Skeletal muscle tissue (tissue), 4 donors: ENCODE results near the gene DHRS3. TPM values are rescaled to one million over a fixed set of nuclear protein-coding genes. Genes with fewer than 3 reads are reported as not detected.

Source experiments
- H3K27ac ChIP-seq: one replicate; pipeline ENCODE4 v1.7.0; 2013; ENCODE audit warnings: mild to moderate bottlenecking, low read depth, low read length, inconsistent platforms
- H3K27me3 ChIP-seq, 3 donors: one replicate each; pipeline ENCODE4 v1.7.0; 2013; ENCODE audit warnings: low read length in 3 of 3; ENCODE audit not compliant: control insufficient read depth in 3 of 3, insufficient read depth in 3 of 3
- H3K36me3 ChIP-seq, 3 donors: one replicate each; pipeline ENCODE4 v1.7.0; 2013; ENCODE audit warnings: low read length in 3 of 3; ENCODE audit not compliant: control insufficient read depth in 3 of 3, insufficient read depth in 3 of 3
- H3K4me1 ChIP-seq, 3 donors: one replicate each; pipeline ENCODE4 v1.7.0; 2013; ENCODE audit warnings: low read length in 3 of 3, mild to moderate bottlenecking in 3 of 3; ENCODE audit not compliant: control insufficient read depth in 3 of 3, insufficient read depth in 3 of 3
- H3K4me3 ChIP-seq, 3 donors: one replicate each; pipeline ENCODE4 v1.7.0; 2013; ENCODE audit warnings: low read length in 3 of 3
- H3K9ac ChIP-seq, 3 donors: one replicate each; pipeline ENCODE4 v1.7.0; 2013; ENCODE audit warnings: low read length in 3 of 3, mild to moderate bottlenecking in 3 of 3, moderate library complexity in 2 of 3, low read depth in 1 of 3
- H3K9me3 ChIP-seq, 3 donors: one replicate each; pipeline ENCODE4 v1.7.0; 2013; ENCODE audit warnings: low read length in 3 of 3; ENCODE audit not compliant: control insufficient read depth in 3 of 3
- total RNA-seq: library from RNA; depleted of rRNA; stranded (reverse); fragments of >200 nt; gene quantifications from one replicate; pipeline ENCODE4 v1.2.3, GENCODE V29; 2014
- donor health status: Osteomylitis.

The DHRS3 gene
- total RNA-seq, 1 donor from 2014 or later, result 37.6 TPM

- peaks cover 42 to 52% (median 51%) of the 10 kb centered on the region in 3 donors for H3K4me1 ChIP-seq
- H3K36me3 ChIP-seq, result no peaks in the 10 kb centered on the region
- no peaks in the 10 kb centered on the region for H3K9me3 ChIP-seq
- peak overlapping the region; percentile 91 for H3K27ac ChIP-seq
- no peaks in the 10 kb centered on the region for H3K27me3 ChIP-seq
- peak overlapping the region; percentile 34 to 84 (median 53) for H3K9ac ChIP-seq
- H3K4me3 ChIP-seq, result no peak overlapping the region
Measured at GRCh38 chr1:12556368-12556930, 61.6 kb downstream of the DHRS3 start.

- no peaks in the 10 kb centered on the region for H3K27me3 ChIP-seq
- peaks cover 42 to 52% (median 51%) of the 10 kb centered on the region in 3 donors for H3K4me1 ChIP-seq
- H3K36me3 ChIP-seq, result no peaks in the 10 kb centered on the region
- no peak overlapping the region for H3K9ac ChIP-seq
- no peak overlapping the region for H3K4me3 ChIP-seq
- H3K9me3 ChIP-seq, result no peaks in the 10 kb centered on the region
- no peak overlapping the region for H3K27ac ChIP-seq
Measured at GRCh38 chr1:12555411-12556367, 62.3 kb downstream of the DHRS3 start.

GRCh38 chr1:12554521-12555305 lies 63.3 kb downstream of the DHRS3 start:
- peaks cover 45 to 56% (median 56%) of the 10 kb centered on the region in 3 donors for H3K4me1 ChIP-seq
- H3K27me3 ChIP-seq, result no peaks in the 10 kb centered on the region
- no peak overlapping the region for H3K27ac ChIP-seq
- H3K36me3 ChIP-seq, result no peaks in the 10 kb centered on the region
- H3K9ac ChIP-seq, result peak overlapping the region in 1 of 3 donors; percentile 3
- H3K9me3 ChIP-seq, result no peaks in the 10 kb centered on the region
- no peak overlapping the region for H3K4me3 ChIP-seq

GRCh38 chr1:12553963-12554362 lies 64.0 kb downstream of the DHRS3 start:
- Histone ChIP-seq H3K9me3 (no peaks in the 10 kb centered on the region), H3K27ac (peak overlapping the region; percentile 79), H3K9ac (peak overlapping the region; percentile 27 to 76 (median 51)), H3K4me1 (peaks cover 53 to 63% (median 61%) of the 10 kb centered on the region in 3 donors), H3K36me3 (no peaks in the 10 kb centered on the region), H3K4me3 (peak overlapping the region in 1 of 3 donors; percentile 18), H3K27me3 (no peaks in the 10 kb centered on the region)

GRCh38 chr1:12552951-12553921 lies 64.8 kb downstream of the DHRS3 start:
- H3K27me3 ChIP-seq, result no peaks in the 10 kb centered on the region
- H3K27ac ChIP-seq, result peak overlapping the region; percentile 79
- H3K9me3 ChIP-seq, result no peaks in the 10 kb centered on the region
- H3K36me3 ChIP-seq, result no peaks in the 10 kb centered on the region
- peak overlapping the region in 1 of 3 donors; percentile 45 for H3K4me3 ChIP-seq
- peaks cover 58 to 68% (median 66%) of the 10 kb centered on the region in 3 donors for H3K4me1 ChIP-seq
- peak overlapping the region; percentile 27 to 76 (median 71) for H3K9ac ChIP-seq

- H3K4me3 ChIP-seq, result peak overlapping the region in 1 of 3 donors; percentile 45
- no peaks in the 10 kb centered on the region for H3K9me3 ChIP-seq
- no peaks in the 10 kb centered on the region for H3K36me3 ChIP-seq
- H3K27me3 ChIP-seq, result no peaks in the 10 kb centered on the region
- H3K9ac ChIP-seq, result peak overlapping the region; percentile 27 to 76 (median 61)
- peak overlapping the region; percentile 79 for H3K27ac ChIP-seq
- H3K4me1 ChIP-seq, result peaks cover 62 to 71% (median 70%) of the 10 kb centered on the region in 3 donors
Measured at GRCh38 chr1:12552111-12552888, 65.7 kb downstream of the DHRS3 start.

- no peaks in the 10 kb centered on the region for H3K27me3 ChIP-seq
- H3K27ac ChIP-seq, result no peak overlapping the region
- peaks cover 62 to 72% (median 67%) of the 10 kb centered on the region in 3 donors for H3K4me1 ChIP-seq
- H3K4me3 ChIP-seq, result no peak overlapping the region
- H3K36me3 ChIP-seq, result no peaks in the 10 kb centered on the region
- H3K9me3 ChIP-seq, result no peaks in the 10 kb centered on the region
- H3K9ac ChIP-seq, result no peak overlapping the region
Measured at GRCh38 chr1:12551584-12551983, 66.4 kb downstream of the DHRS3 start.

- Histone ChIP-seq H3K27ac (peak overlapping the region; percentile 91), H3K4me3 (peak overlapping the region; percentile 35 to 61 (median 48)), H3K9me3 (no peaks in the 10 kb centered on the region), H3K36me3 (no peaks in the 10 kb centered on the region), H3K27me3 (no peaks in the 10 kb centered on the region), H3K9ac (peak overlapping the region; percentile 19 to 61 (median 57)), H3K4me1 (peaks cover 57 to 64% (median 64%) of the 10 kb centered on the region in 3 donors)
Measured at GRCh38 chr1:12549460-12550349, 68.3 kb downstream of the DHRS3 start.
